Heart right ventricle (tissue), 16 donors: ENCODE results near the gene MPL. TPM values are rescaled to one million over a fixed set of nuclear protein-coding genes. Genes with fewer than 3 reads are reported as not detected.
A peak's percentile ranks its signal among the peaks of the same experiment; 100 is the strongest.

Experiments used
- ATAC-seq, 8 donors: fragments of 200-7000 bp; cut with Tn5 transposase; one replicate each; pipeline ENCODE4 v1.9.1; 2020; ENCODE audit warnings: mild to moderate bottlenecking in 8 of 8, moderate library complexity in 8 of 8, moderate number of reproducible peaks in 1 of 8
- DNase-seq, 2 donors: peaks; one replicate each; pipeline ENCODE4 v3.0.0-alpha.2; 2020
- H3K27ac ChIP-seq, 10 donors: fragments of 200-600 bp; sonication (generic) in 2 of 10; one replicate each; pipeline versions ENCODE4 v1.5.0 to v1.8.0; 2020 to 2022; ENCODE audit warnings: mild to moderate bottlenecking in 3 of 10
- H3K27me3 ChIP-seq, 7 donors: fragments of 200-600 bp; one replicate each; pipeline ENCODE4 v1.8.0; 2021 to 2022; ENCODE audit warnings: mild to moderate bottlenecking in 2 of 7
- H3K36me3 ChIP-seq, 9 donors: fragments of 200-600 bp; sonication (generic) in 1 of 9; one replicate each; pipeline versions ENCODE4 v1.5.0 to v1.8.0; 2020 to 2022; ENCODE audit warnings: mild to moderate bottlenecking in 2 of 9
- H3K4me1 ChIP-seq, 9 donors: fragments of 200-600 bp; sonication (generic) in 1 of 9; one replicate each; pipeline versions ENCODE4 v1.5.0 to v1.8.0; 2020 to 2022; ENCODE audit warnings: mild to moderate bottlenecking in 4 of 9
- H3K4me3 ChIP-seq, 10 donors: fragments of 200-600 bp; sonication (generic) in 2 of 10; one replicate each; pipeline versions ENCODE4 v1.5.0 to v1.8.0; 2020 to 2022; ENCODE audit warnings: mild to moderate bottlenecking in 7 of 10, moderate library complexity in 2 of 10
- H3K9me3 ChIP-seq, 11 donors: fragments of 200-600 bp in 10 of 11; sonication (generic) in 2 of 11; one replicate each; pipeline versions ENCODE4 v1.5.0 to v1.8.0; 2013 to 2022; ENCODE audit warnings: mild to moderate bottlenecking in 2 of 11, control low read depth in 1 of 11, moderate library complexity in 1 of 11
- WGBS, 2 donors: extraction: QIAGEN DNeasy Blood & Tissue Kit; methylation state at CpG; one replicate each; pipeline ENCODE4 v1.1.7; 2013; ENCODE audit warnings: inconsistent platforms in 1 of 2; 5-methylcytosine and 5-hydroxymethylcytosine counted together
- intact Hi-C, 10 donors: fragments of 100-400 bp; cut with DNase I; formaldehyde crosslinking; loops; one replicate each; pipeline versions ENCODE4 v1.11.1 to v1.14.2; 2022
- polyA plus RNA-seq, 2 donors: library from polyadenylated mRNA; stranded (reverse); fragments of 200-250 nt; gene quantifications; one replicate each; pipeline ENCODE4 v1.2.3, GENCODE V29; 2013
- total RNA-seq, 10 donors: library from RNA; stranded (reverse); fragmentation: NEBNext Ultra II Directional in 3 of 10; extraction: Animal tissue kit (Norgen Biotek cat#: 25700) in 3 of 10; gene quantifications; one replicate each; pipeline versions ENCODE4 v1.2.1 to v1.2.4, GENCODE V29; 2021 to 2023
- TF ChIP-seq, protein P1 (sequence below), 9 donors: fragments of 200-600 bp; sonication (generic) in 2 of 9; IDR thresholded peaks; one replicate each; pipeline versions ENCODE4 v1.5.0 to v1.8.0; 2021 to 2022; ENCODE audit warnings: antibody characterized with exemption in 9 of 9, mild to moderate bottlenecking in 5 of 9, moderate library complexity in 1 of 9
- donor health status: Arrhythmogenic right ventricular cardiomyopathy.
- donor health status: ischemic (EF 13 %, LVEDD 7.1; RV severe dilation, severe dysfunction).
- donor health status: healthy with polysubstance abuse.
- donor health status: DM: no; HTN: yes; CAD: no.
- donor health status: DM: no; HTN: no; CAD: no.
- donor health status: ischemic (EF 25% LVEDD 6.9; RV normal size, moderate dysfunction).
- donor health status: ischemic (EF 25% LVEDD 5.7; RV mildly dilated, moderate dysfunction).
- donor health status: healthy.
- donor health status: DM: yes; HTN: yes; CAD: no.
- donor health status: Ischemic cardiomyopathy.
- donor health status: ischemic (EF 35%, LVEDD 5.7; RV mildly dilated, moderate dysfunction).
- donor health status: nonischemic (EF 11% LVEDD 7.7; RV severe dilation, severe dysfunction).
- donor health status: DM: yes; HTN: yes; CAD: no.
- donor health status: PGD.
- donor health status: ischemic (EF 29% LVEDD 5.4; RV normal size, mild dysfunction).
- donor health status: nonischemic (EF 23%, LVEDD 6.1; RV moderate dilation, normal function).

Gene MPL
- total and polyA plus RNA-seq, 12 donors, result 0.03 to 1.2 (median 0.37) TPM

DNA sequence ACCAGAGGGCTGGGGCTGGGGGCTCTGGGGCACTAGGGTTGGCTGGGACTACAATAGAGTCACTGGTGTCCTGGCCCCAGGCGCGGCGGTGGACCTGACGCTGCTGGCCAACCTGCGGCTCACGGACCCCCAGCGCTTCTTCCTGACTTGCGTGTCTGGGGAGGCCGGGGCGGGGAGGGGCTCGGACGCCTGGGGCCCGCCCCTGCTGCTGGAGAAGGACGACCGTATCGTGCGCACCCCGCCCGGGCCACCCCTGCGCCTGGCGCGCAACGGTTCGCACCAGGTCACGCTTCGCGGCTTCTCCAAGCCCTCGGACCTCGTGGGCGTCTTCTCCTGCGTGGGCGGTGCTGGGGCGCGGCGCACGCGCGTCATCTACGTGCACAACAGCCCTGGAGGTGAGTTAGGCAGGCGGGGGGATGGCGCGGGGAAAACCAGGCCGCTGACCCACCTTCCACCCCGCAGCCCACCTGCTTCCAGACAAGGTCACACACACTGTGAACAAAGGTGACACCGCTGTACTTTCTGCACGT, 32.8 kb upstream of the MPL start:
- 81 to 83% methylated on average over 46 of the region's 46 CpGs for WGBS, 2 donors
- peak overlapping the region in 5 of 10 donors; percentile 6 to 94 (median 87) for H3K27ac ChIP-seq
- H3K4me1 ChIP-seq, result peaks cover 3 to 52% (median 26%) of the 10 kb centered on the region in 9 donors

DNA sequence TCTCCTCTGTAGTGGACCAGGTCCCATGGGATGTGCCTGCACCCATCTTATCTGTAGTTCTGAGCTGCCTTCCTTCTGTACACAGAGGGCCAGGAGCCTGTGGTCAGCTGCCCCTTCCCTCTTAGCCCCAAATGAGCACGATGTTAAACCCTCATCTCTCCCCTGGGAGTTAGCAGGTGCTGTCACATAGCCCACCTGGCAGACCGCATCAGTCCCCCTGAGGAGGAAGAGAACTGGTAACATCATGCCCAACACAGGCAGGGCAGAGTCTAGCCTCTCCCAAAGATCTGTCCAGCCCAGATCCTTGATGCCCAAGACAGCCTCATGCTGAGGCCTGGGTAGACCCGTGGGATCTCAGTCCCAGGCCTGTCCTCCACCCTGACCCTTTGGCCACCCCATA, 32.2 kb upstream of the MPL start:
- Histone ChIP-seq H3K9me3 (no peaks in the 10 kb centered on the region), H3K27ac (peak overlapping the region in 3 of 10 donors; percentile 2 to 87 (median 20)), H3K36me3 (peaks cover 0 to 48% (median 0%) of the 10 kb centered on the region in 9 donors), H3K27me3 (no peaks in the 10 kb centered on the region), H3K4me1 (peaks cover 3 to 46% (median 23%) of the 10 kb centered on the region in 9 donors), H3K4me3 (peak overlapping the region in 1 of 10 donors; percentile 54)
- TF ChIP-seq, protein P1, sequence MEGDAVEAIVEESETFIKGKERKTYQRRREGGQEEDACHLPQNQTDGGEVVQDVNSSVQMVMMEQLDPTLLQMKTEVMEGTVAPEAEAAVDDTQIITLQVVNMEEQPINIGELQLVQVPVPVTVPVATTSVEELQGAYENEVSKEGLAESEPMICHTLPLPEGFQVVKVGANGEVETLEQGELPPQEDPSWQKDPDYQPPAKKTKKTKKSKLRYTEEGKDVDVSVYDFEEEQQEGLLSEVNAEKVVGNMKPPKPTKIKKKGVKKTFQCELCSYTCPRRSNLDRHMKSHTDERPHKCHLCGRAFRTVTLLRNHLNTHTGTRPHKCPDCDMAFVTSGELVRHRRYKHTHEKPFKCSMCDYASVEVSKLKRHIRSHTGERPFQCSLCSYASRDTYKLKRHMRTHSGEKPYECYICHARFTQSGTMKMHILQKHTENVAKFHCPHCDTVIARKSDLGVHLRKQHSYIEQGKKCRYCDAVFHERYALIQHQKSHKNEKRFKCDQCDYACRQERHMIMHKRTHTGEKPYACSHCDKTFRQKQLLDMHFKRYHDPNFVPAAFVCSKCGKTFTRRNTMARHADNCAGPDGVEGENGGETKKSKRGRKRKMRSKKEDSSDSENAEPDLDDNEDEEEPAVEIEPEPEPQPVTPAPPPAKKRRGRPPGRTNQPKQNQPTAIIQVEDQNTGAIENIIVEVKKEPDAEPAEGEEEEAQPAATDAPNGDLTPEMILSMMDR (IDR thresholded peaks at IDR 0.05), result no peak
- DNase-seq, result no peak
- intact Hi-C loops, result no loop called here
- ATAC-seq, result no peak
- 83 to 85% methylated on average over 3 of the region's 3 CpGs for WGBS, 2 donors

More for the DNA sequence above, 32.8 kb upstream of the MPL start:
- no peaks in the 10 kb centered on the region for H3K27me3 ChIP-seq
- peak overlapping the region in 6 of 10 donors; percentile 20 to 63 (median 56) for H3K4me3 ChIP-seq
- intact Hi-C loops, result loop anchor here in 4 of 10 donors (5.0 kb wide), 4 partner anchors 37 to 68 kb away; partner anchors contain the start of gene ELOVL1 (in 1 of the 4)
- TF ChIP-seq, protein P1 (IDR thresholded peaks at IDR 0.05), result no peak
- ATAC-seq (peak in 1 of 8 donors; percentile 7), DNase-seq (no peak)
- H3K36me3 ChIP-seq, result peaks cover 0 to 41% (median 0%) of the 10 kb centered on the region in 9 donors
- H3K9me3 ChIP-seq, result no peaks in the 10 kb centered on the region

DNA sequence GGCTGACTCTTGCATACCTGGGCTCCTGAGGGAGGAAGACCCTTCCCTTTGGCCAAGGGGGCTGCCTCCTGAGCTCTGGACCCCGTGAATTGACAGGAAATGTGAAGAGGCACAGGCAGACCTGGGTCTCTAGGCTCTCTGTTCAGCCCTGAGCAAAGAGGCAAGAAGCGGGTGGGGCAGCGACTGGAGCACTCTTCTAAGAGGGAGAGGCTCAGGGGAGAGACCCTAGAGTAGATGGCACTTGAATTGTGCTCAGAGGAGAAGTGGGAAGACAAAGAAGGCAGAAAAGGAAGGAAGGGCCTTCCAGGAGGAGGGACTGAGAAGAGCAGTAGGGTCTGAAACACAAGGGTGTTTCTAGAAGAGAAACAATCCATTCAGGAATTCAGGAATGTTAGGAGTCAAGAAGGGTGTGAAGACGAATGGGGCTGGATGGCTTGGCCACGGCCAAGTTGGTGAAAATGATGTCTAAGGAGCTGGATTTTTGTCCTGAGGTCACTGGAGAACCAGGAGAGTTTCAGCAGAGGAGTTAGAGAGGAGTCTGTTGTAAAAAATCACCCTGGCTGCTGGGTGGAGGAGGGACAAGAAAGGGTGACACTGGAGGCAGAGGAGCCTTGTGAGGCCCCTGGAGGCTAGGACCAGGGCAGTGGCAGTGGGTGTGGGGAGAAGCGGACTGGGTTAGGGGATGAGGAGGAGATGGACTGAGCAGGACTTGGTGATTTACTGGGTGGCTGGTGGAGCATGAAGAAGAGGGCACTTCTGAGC, 31.5 kb upstream of the MPL start:
- DNase-seq (no peak), ATAC-seq (no peak)
- no peaks in the 10 kb centered on the region for H3K27me3 ChIP-seq
- H3K4me3 ChIP-seq, result no peak overlapping the region
- H3K9me3 ChIP-seq, result no peaks in the 10 kb centered on the region
- intact Hi-C loops, result no loop called here
- 83 to 86% methylated on average over 6 of the region's 6 CpGs for WGBS, 2 donors
- peaks cover 3 to 46% (median 23%) of the 10 kb centered on the region in 9 donors for H3K4me1 ChIP-seq
- TF ChIP-seq, protein P1 (IDR thresholded peaks at IDR 0.05), result no peak
- peaks cover 0 to 54% (median 0%) of the 10 kb centered on the region in 9 donors for H3K36me3 ChIP-seq
- H3K27ac ChIP-seq, result no peak overlapping the region

DNA sequence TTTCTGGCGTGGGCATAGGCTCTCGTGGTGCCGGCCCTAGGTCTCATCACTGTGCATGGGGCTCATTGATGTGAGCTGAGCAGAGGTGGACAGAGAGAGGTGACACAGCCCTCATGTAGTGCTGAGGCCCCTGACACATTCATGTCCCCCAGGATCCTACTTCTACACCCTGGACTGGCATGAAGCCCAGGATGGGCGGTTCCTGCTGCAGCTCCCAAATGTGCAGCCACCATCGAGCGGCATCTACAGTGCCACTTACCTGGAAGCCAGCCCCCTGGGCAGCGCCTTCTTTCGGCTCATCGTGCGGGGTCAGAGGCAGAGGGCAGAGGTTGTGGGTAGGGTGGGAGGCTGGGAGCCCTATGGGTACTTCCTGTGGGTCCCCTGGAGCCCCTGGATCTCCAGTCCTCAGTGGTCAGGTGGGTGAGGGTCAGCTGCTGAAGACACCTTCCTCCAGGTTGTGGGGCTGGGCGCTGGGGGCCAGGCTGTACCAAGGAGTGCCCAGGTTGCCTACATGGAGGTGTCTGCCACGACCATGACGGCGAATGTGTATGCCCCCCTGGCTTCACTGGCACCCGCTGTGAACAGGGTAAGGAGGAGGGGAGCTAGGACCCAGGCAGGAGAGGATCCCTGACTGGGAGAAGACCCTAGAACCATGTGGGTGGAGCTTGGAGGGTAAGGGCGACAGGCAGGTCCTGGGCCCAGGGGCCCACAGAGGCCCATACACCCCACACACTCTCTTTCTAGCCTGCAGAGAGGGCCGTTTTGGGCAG, 30.7 kb upstream of the MPL start:
- ATAC-seq (no peak), DNase-seq (no peak)
- Histone ChIP-seq H3K36me3 (peaks cover 0 to 62% (median 0%) of the 10 kb centered on the region in 9 donors), H3K4me1 (peaks cover 3 to 46% (median 23%) of the 10 kb centered on the region in 9 donors), H3K27ac (no peak overlapping the region), H3K4me3 (no peak overlapping the region), H3K27me3 (no peaks in the 10 kb centered on the region), H3K9me3 (no peaks in the 10 kb centered on the region)
- TF ChIP-seq, protein P1 (IDR thresholded peaks at IDR 0.05), result no peak
- 87% methylated on average over 17 of the region's 17 CpGs for WGBS, 2 donors
- intact Hi-C loops, result no loop called here
